Measurements from ENCODE around the gene TSPAN9.

GRCh38 chr12:3140284-3140683, 63.1 kb downstream of the TSPAN9 start:
- TF ChIP-seq POLR2A (IDR thresholded peaks at IDR 0.05; ENCODE audit: extremely low read depth, insufficient read length), result no peak
- TF ChIP-seq CTCF (IDR thresholded peaks at IDR 0.05; ENCODE audit: low read depth, low read length), result no peak
- no peak for TF ChIP-seq MYC (IDR thresholded peaks at IDR 0.05; ENCODE audit: low read depth, low read length)
- no peak for TF ChIP-seq MAX (IDR thresholded peaks at IDR 0.05; ENCODE audit: low read depth, low read length)

Measured in NB4 (cell line).